Erythroblast (primary cell): Measurements from ENCODE around the gene ITGAE.

ENCODE experiments used
- GATA1 ChIP-seq: IDR thresholded peaks from 2 replicates; pipeline ENCODE4 v1.6.1; 2011; ENCODE audit warnings: low read depth, mild to moderate bottlenecking, control low read depth, low read length, moderate library complexity
- POLR2A ChIP-seq: IDR thresholded peaks from 2 replicates; pipeline ENCODE4 v1.6.1; 2011; ENCODE audit warnings: mild to moderate bottlenecking, low read length

GRCh38 chr17:3821101-3821500 is 20.1 kb upstream of the ITGAE start:
- no peak for TF ChIP-seq POLR2A
- no peak for TF ChIP-seq GATA1
